HT-29 (cell line): Measurements from ENCODE around the gene IFIT2. TPM values are rescaled to one million over a fixed set of nuclear protein-coding genes. Genes with fewer than 3 reads are reported as not detected.

Experiments used
- total RNA-seq: library from RNA; depleted of rRNA; stranded (reverse); fragments of >200 nt; shearing (Covaris generic); gene quantifications from 2 replicates; pipeline ENCODE4 v1.2.3, GENCODE V29; 2014; rRNA removed

Gene IFIT2
- total RNA-seq, 1 experiment from 2014 or later, result 4.0 TPM

Other genes with a start within 250 kb of the IFIT2 start
- gene CH25H, start 94.7 kb upstream of the IFIT2 start, total RNA-seq, result not detected in 2 replicates
- 10.2 and 10.7 TPM in 2 replicates for gene LIPA, start 50.3 kb upstream of the IFIT2 start, total RNA-seq
- 6.1 and 6.9 TPM in 2 replicates for gene IFIT3, start 26.0 kb downstream of the IFIT2 start, total RNA-seq
- gene IFIT1B, start 76.0 kb downstream of the IFIT2 start, total RNA-seq, result not detected in 2 replicates
- gene IFIT1, start 90.6 kb downstream of the IFIT2 start, total RNA-seq, result 5.3 and 8.3 TPM in 2 replicates
- 3.3 and 6.0 TPM in 2 replicates for gene IFIT5, start 112.5 kb downstream of the IFIT2 start, total RNA-seq
- gene SLC16A12, start 233.5 kb downstream of the IFIT2 start, total RNA-seq, result 0.03 and 0.18 TPM in 2 replicates